Endometrium (tissue), 2 donors: ENCODE measurements around the gene ENDOV.

Experiments used
- FAIRE-seq: peaks from 2 replicates; lab custom pipeline; 2012; peaks lifted over from hg19 to GRCh38; lab: Jason Lieb, UNC
- donor health status: control.
- donor health status: control.

The ENDOV gene

DNA sequence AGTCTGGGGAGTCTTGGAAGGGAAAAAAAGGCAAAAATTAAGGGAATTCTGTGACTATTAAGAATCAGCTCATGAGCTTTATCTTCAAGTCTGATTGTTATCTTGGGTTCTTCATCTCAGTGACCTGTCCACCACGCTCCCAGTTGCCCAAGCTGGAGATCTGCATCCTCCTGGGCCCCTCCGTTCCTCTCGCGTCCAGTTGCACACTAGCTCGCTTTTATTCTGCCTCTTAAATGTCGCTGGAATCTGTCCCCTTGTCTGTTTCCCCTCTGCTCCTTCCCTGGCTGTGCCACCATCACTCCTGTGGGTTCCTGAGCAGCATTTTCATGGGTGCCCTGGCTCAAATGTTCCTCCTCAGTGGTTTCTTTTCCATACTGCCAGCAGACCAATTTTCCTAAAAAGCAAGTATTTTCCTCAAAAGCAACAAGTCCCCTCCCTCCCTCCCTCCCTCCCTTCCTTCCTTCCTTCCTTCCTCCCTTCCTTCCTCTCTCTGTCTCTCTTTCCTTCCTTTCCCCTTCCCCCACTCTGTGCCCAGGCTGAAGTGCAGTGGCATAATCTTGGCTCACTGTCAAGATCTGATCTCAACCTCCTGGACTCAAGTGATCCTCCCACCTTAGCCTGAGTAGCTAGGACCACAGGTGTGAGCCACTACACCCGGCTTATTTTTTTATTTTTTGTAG lies 1.4 kb downstream of the ENDOV start:
- no peak for FAIRE-seq

DNA sequence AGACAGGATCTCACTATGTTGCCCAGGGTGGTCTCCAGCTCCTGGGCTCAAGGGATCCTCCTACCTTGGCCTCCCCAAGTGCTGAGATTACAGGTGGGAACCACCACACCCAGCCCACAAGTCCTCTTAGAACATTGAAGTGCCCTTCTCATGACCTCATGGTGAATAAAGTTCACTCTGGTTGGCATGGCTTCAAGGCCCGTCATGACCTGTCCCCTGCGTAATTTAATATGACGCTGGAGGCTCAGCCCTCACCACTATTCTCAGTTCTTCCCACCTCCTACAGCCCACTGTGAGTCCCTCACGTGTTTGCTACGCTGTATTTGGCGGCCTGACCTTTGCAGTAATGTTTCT lies 1.9 kb downstream of the ENDOV start:
- FAIRE-seq, result no peak

DNA sequence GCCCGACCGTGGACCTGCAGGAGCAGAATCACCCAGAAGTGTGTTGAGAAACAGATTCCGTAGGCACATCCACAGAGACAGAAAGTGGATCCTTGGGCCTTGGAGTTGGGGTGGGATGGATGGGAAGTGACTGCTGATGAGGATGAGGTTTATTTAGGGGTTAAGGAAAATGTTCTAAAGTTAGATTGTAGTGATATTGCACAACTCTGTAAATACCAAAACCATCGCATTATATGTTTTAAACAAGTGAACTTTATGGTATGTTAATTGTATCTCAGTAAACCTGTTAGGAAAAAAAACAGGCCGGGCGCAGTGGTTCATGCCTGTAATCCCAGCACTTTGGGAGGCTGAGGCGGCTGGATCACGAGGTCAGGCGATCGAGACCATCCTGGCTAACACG lies 3.6 kb downstream of the ENDOV start:
- no peak for FAIRE-seq

DNA sequence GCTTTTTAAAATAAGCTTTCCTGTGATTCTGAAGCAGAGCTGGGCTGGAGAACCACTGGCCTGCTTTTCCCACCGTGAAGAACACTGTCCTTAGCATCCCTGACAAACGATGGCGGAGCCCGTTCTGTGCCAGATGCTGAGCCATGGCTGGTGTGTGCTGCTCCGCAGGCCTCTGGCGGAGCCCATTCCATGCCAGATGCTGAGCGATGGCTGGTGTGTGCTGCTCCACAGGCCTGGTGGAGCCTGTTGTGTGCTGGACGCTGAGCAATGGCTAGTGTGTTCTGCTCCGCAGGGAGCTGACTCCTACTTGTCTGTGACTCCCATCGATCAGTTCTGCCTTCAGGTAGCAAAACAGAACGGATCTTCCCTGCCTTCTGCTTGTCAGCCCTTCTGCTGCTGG lies 4.3 kb downstream of the ENDOV start:
- FAIRE-seq, result no peak

DNA sequence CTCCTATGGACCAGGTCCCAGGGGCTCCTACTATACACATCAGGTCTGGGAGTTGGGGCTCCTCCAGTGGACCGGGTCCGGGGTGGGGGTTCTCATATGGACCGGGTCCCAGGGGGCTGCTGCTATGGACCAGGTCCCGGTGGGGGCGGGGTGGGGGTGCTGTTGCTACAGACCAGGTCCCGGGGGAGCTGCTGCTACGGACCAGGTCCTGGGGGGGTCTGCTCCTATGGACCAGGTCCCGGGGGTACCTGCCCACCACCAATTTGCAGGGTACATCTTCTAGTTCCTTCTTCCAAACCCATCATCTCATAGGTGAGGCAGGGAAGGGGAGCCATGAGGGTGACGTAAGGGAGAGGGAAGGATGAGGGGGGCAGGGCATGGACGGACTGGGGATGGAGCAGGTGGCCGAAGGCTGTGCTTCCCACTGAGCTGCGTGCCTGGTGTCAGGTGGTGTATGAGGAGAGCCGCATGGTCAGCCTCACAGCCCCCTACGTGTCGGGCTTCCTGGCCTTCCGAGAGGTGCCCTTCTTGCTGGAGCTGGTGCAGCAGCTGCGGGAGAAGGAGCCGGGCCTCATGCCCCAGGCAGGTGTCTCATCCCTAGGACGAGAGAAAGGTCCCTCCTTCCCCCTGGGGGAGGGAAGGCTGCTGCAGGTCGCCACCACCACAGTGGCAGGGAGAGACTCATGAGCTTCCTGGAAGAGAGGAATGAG lies 6.6 kb downstream of the ENDOV start:
- FAIRE-seq, result no peak

DNA sequence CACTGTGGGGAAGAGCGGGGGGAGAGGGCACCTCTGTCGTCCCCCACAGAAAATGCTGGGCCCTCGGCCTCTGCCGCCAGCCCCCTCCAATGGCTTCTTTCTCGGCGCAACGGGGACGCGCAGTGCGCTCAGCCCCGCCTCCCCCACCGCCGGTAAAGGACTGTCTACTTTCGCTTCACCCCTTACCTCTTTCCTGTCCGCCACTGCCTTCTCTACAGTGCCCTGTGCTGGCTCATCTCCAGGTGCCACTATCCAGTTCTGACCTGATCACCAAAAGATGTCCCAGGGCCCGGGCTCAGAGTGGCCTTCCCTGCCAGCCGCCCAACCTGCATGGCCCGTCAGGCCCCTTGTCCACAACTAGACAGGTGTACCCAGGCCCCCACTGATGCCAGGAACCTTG lies 7.3 kb downstream of the ENDOV start:
- FAIRE-seq, result no peak

DNA sequence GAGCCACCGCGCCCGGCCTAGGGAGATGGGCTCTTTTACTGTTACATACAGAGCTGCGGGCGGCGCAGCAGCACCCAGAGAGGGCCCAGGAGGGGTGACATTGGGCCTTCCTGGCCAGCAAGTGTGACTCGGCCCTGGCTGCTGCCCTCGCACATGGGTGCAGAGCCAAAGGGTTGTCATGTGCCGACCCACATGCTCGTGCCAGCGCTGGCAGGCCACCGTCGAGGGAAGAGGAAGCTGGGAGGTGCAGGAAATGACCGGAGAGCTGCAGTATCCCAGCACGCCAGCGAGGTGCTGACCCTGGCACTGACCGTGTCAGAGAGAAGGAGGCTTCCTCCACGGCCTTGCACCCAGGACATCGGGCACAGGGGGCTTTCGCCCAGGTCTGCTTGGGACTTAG lies 8.0 kb downstream of the ENDOV start:
- no peak for FAIRE-seq

DNA sequence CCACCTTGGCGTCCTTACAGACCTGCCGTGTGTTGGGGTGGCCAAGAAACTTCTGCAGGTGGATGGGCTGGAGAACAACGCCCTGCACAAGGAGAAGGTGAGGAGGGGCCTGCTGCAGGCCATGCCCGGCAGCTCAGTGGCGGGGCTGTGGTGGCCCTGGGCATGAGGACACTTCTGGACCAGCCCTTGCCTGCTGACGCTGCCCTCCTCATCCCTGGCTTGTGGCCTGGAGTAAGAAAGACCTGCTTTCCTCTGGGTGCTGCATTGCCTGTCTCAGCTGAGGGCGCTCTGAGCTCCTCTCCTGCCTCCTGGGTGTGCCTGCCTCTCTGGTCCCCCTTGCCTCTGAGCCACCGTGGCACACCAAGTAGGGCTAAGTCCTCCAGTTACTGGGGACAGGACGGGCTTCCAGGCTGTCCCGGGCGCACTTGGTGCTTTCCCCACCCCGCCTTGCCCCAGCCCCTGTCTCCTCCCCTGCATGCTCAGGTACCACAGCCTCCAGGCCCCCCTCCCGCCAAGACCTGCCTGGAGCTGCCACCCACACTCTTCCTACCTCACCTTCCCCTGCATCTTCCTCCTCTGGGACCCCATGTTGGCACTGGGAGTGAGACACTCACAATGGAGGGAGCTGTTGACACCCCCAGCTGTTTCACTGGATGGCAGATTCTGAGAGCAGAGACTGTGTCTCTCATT lies 8.7 kb downstream of the ENDOV start:
- FAIRE-seq, result no peak

DNA sequence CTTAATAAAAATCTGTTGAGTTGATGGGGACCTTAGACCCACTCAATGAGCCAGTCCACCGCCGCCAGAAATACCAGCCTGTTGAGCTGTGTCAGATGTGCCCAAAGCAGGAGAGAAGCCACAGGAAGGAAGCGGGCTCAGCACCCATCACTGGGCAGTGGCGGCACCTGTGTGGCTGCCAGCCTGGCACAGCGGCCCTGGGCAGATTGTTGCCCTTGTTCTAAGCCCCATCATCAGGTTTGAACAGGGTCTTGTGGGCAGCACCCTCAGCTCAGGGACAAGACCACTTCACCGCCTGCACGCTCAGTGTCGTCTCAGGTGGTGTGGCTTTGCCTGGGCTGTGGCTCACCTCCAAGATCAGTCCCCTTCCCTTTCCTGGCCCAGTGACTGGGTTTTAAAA lies 9.3 kb downstream of the ENDOV start:
- no peak for FAIRE-seq

DNA sequence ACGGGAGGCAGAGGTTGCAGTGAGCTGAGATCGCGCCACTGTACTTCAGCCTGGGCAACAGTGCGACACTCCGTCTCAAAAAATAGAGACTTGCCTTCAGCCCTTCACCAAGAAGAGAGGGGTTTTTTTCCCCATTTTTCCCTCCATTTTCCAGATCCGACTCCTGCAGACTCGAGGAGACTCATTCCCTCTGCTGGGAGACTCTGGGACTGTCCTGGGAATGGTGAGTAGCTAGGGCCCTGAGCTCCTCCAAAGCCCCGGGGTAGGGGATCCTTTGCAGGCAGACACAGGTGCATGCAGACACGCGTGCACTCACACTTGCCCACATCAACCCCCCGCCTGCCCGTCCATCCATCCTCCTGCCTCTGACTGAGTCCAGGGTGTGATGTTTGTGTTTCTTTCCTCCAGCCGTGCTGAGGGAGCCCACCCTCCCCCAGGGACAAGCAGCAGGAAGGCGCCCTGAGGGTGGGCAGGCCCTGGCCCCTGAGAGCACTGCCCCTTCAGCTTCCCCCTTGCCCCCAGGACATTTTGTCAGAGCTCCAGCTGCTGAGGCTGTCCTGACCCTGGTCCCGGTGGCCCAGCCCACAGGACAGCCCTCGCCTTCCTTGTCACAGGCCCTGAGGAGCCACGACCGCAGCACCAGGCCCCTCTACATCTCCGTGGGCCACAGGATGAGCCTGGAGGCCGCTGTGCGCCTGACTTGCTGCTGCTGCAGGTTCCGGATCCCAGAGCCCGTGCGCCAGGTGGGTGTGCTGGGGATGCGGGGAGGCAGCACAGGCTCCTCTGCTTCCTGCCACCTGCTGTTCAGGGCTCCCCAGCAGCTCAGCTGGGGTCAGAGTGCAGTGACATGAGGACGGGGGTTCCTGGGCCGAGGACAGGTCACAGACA lies 10.2 kb downstream of the ENDOV start:
- no peak for FAIRE-seq

DNA sequence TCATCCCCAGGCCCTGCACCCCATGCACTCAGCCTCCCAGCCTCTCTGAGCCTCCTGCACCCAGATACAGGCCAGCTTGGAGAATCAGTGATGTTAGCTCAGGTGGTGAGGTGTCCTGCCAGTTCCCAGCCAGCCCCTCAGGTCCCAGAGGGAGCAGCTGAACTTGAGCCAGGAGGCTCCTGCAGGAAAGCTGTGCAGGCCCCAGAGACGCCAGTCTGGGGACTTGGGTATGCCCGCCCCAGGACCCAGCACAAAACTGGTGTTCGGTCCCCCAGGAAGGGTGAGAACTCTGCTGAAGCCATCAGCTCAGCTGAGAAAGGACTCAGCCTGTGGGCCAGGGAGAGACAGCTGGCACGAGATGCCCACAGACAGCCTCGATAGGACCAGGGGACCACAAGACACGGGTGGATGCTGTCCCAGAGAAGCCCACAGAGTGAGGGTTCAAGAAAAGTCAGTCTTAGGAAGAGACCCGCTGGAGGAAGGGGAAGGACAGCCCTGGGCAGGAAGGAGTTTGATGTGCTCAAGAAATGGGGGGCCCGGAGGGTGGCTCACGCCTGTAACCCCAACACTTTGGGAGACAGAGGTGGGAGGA lies 11.0 kb downstream of the ENDOV start:
- no peak for FAIRE-seq

DNA sequence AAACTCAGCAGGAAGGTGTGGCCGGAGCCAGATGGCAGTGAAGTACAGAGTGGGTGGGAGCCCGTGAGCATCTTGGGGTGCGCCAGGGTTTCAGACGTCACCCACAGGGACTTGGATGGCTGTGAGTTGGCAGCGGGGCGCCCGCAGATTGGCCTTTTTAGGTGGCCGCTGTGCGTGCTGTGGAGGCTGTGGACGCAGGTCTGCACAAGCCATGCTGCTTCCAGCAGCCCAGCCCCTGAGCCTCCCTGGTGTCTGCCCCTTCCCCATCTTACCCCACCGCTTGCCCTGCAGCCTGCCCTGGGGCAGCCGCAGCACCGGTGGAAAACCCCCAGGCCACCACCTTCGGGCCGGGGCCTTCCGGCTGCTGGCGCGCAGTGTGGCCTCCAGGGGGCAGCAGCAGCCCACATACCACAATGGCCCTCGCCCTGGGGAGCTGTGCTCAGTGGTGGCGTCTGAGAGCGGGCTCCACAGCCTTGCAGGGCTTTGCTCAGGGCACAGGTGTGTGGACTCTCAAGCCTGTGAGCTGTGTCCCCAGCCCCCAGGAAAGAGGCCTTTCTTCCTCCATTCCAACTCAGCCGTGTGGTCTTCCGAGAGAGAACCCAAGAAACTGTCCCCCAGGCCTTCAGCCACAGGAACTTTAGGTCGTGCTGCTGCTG lies 11.8 kb downstream of the ENDOV start:
- no peak for FAIRE-seq

DNA sequence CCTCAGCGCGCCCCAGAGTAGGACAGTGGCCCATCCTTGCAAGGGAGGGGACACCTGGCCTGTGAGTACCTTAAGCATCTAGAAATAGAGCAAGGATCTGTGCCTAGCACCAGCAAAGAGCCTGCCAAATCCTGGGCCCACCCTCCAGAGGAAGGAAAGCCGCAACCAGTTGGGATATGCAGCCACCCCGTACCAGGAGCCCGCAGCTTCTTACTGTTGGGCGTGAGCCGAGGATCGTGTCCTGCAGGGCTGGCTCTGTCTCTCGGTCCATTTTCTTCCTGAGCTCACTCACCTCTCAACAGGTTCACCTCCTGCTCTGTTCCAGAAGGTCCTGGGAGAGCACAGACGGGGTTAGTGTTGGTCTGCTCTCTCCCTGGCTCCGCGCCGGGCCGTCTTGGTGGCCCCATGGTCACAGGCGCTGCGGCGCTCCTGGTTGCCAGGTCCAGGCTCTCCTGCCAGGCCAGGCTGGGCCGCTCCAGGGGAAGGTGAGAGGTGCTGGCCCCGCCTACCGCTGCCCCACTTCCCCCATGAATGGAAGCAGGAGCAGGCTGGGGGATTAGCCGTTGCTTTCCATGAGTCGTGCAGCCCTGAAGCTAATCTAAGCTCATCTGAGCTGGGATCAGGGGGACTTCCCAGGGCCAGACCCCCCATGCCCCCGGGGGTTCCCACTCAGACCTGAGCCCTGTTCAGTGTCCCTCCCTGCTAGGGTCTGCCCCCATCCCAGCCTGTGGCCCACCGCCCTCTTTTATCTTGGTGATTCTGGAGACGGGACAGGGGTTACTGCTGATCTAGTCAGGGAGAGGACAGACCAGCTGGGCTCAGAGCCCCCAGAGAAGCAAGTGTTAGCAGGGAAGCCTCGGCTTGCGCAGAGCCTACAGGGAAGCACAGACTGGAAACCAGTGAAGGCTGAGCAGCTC lies 12.7 kb downstream of the ENDOV start:
- FAIRE-seq, result no peak

DNA sequence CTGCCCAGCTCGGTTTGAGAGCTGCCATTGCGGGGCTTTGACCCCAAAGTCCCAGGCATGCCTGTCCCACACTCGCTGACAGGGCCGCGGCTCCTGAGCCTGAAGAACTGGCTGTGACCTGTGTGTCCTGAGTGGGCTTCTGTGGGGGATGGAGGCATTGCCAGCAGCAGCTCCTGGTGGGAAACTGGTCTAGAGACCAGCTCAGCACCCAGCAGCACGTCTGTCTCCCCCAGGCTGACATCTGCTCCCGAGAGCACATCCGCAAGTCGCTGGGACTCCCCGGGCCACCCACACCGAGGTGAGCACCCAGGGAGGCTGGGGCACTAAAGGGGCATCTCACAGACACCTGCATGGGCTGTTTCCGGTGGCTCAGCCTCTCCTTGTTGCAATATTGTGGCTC lies 13.4 kb downstream of the ENDOV start:
- no peak for FAIRE-seq

DNA sequence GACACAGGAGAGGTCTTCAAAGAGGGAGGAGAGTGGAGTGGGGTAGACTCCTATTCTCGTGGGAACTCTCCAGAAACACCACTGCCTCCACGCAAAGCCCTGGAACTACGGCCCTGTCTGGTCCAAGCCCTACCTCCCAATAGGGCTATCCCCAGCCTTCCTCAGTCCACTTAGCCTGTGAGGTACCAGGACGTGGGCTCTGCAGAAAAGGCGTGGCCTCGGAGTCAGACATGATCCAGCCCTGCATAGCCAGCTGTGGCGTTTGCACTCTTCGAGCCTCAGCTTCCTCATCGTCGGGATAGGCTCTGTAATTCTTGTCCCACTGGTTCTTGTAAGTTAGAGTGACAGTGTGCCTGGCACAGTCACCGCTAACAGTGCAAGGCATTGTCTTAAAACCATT lies 13.8 kb downstream of the ENDOV start:
- FAIRE-seq, result no peak

DNA sequence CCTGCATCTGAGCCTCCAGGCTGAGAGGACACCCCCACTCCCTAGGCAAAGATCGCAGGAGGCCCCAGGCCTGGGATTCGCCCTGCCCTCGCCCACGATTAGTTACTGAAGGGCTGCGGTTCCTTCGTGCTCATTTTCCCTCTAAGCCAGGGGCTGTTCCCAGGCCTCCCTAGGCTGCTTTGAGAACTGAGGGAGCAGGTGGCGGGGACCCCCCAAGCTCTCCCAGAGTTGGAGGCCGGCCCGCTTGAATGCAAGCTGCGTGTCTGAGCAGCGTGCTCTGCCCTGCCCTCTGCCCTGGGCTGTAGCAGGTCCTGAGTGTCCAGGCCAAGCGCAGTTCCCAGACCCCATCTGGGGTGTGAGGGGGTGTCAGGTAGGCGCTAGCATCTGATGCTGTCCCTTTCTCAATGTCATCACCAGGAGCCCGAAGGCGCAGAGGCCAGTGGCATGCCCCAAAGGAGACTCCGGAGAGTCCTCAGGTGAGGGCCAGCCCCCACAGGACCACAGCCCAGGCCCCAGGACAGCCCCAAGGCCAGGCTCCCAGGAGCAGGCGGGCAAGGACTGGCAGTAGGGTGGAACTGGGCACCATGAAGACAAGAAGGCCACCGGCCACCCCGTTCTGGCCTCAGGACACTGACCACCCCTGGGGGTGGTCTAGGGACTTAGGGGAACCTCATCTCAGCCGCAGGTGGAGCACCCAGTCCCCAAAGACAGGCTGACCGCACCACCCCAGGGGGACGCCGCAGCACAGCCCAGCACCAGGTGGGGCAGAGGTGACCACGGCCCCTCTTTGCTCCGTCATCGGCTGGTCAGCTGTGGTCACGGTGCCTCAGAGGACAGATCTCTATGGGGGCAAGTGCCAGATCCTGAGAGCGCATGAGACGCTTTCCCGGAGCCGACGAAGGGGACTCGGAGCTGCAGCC lies 14.6 kb downstream of the ENDOV start:
- FAIRE-seq, result no peak

DNA sequence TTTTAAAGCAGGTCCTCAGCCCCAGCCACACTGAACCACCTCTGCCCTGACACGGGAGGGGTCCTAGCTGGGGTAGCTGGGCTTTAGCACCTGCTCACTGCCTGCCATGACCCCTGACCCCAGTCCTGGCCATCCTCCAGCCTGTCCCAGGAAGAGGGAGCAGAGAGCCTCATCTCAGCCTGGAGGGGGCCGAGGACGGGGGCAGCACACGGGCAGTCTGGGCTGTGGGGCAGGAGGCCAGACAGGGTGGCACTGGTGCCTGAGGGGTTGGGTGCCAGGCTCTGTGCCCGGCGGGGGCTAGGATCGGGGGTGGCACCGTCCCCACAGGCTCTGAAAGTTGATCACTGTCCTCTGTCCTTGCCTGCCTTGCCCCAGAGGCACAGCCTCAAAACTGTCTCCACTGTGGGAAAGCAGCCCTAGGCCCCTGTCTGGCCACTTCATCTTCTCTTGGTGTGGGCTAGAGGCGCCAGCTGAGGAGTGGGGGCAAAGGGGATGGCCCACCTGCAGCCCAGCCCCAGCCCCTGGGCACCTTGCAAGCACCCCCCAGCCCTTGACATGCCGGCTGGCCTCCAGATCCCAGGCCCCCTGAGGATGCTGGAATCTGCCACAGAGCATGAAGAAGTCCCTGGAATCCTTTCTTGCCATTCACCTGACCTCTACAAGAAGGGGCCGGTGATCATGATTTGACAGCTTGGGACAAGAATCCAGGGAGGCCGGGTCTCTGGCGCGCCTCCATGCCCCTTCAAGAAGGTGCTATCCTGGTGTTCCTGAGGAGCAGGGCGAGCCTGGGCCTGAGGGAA lies 15.7 kb downstream of the ENDOV start:
- FAIRE-seq, result no peak
